Stimulated activated naive CD8-positive, alpha-beta T cell treated with anti-CD3 and anti-CD28 coated beads, Interleukin-15, Interleukin-2, amounts not matched to agents 100 ng/mL and 50 ng/mL, for 24 hours (primary cell): Measurements from ENCODE around the gene CIB1.
"Not testable (repeated sequence)": the region's sequence is repeated elsewhere in the genome, so short reads cannot be mapped to it uniquely, and the experiment has no call there.

Experiments used
- H3K27ac Mint-ChIP-seq: one replicate; pipeline ENCODE4 v1.8.0; 2021; ENCODE audit warnings: mild to moderate bottlenecking, mixed read lengths
- H3K27me3 Mint-ChIP-seq: one replicate; pipeline ENCODE4 v1.8.0; 2021; ENCODE audit warnings: mixed read lengths
- H3K36me3 Mint-ChIP-seq: one replicate; pipeline ENCODE4 v1.8.0; 2021; ENCODE audit warnings: low read depth, mixed read lengths
- H3K4me1 Mint-ChIP-seq: one replicate; pipeline ENCODE4 v1.8.0; 2021; ENCODE audit warnings: low read depth, mixed read lengths
- H3K4me3 Mint-ChIP-seq: one replicate; pipeline ENCODE4 v1.8.0; 2021; ENCODE audit warnings: mild to moderate bottlenecking, mixed read lengths
- H3K9me3 Mint-ChIP-seq: one replicate; pipeline ENCODE4 v1.8.0; 2021; ENCODE audit warnings: mixed read lengths

CIB1 gene

GRCh38 chr15:90201130-90201943 lies 32.4 kb downstream of the CIB1 start, which contains the start of gene SEMA4B:
Gene SEMA4B (plus strand): TSS chr15:90201330. CDS start chr15:90201579, 249 bp downstream.
- no peaks in the 10 kb centered on the region for H3K36me3 Mint-ChIP-seq

GRCh38 chr15:90200534-90201129 lies 33.1 kb downstream of the CIB1 start:
- Mint-ChIP-seq H3K9me3 (no peaks in the 10 kb centered on the region), H3K27ac (peak overlapping the region; percentile 76), H3K36me3 (no peaks in the 10 kb centered on the region), H3K27me3 (peaks cover 3% of the 10 kb centered on the region), H3K4me3 (peak overlapping the region; percentile 85), H3K4me1 (peaks cover 30% of the 10 kb centered on the region)

More at GRCh38 chr15:90201130-90201943, 32.4 kb downstream of the CIB1 start, which contains the start of gene SEMA4B:
- H3K4me3 Mint-ChIP-seq, result peak within 1 kb of the TSS; percentile 85
- peaks cover 3% of the 10 kb centered on the region for H3K27me3 Mint-ChIP-seq
- H3K9me3 Mint-ChIP-seq, result no peaks in the 10 kb centered on the region
- peaks cover 30% of the 10 kb centered on the region for H3K4me1 Mint-ChIP-seq
- peak within 1 kb of the TSS; percentile 76 for H3K27ac Mint-ChIP-seq

DNA sequence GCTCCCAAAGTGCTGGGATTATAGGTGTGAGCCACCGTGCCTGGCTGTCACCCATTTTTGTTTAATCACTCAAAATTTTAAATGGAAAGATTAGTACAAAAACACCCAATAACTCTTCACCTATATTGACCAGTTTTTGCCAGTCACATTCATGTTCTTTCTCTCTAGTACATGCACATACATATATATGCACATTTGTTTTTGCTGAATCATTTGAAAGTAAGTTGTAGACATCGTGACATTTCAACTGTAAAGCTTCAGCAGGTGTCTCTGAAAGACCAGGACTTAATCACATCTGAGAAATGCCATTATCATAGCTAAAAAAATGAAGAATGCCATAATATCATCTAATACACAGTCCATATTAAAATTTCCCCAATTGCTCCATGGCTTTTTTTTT lies 39.1 kb downstream of the CIB1 start:
- Mint-ChIP-seq H3K4me1 (peaks cover 39% of the 10 kb centered on the region), H3K36me3 (no peaks in the 10 kb centered on the region), H3K27me3 (no peaks in the 10 kb centered on the region), H3K9me3 (no peaks in the 10 kb centered on the region), H3K4me3 (no peak overlapping the region), H3K27ac (peak overlapping the region; percentile 14)

DNA sequence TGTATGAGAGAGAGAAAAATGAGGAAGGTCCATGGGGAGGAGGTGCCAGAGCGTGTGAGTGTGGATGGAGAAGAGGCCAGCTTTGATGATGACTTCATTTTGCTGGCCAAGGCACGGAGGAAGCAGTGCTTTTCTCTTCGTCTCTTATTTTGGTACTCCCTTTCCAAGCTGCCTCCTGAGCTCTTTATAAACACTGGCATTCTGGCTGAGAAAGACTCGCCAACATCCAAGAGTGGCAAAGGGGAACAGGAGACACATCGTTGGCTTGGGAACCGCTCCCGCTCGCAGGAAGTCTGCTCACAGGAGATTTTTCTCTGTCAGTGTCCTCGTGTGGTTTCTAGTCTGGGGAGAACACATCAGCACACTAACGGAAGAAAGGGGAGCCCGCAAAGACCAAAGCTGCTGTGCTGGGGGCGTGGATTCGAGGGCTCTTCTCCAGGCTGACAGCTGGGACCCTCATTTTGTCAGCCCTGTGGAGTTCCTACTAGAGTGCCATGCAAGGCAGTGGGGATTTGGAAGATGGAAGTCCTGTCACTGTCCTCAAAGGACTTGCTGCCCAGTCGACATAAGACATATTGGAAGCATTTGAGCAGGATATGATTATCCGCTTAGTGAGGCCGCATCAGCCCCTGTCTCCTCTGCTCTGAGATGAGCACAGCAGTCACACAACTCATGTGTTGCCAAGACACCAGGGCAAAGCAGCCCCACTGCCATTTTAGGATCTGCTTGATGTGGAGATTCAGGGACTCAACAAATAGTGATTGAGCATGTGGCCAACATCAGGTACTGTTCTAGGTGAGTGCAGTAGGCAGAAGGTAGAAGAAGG lies 40.6 kb downstream of the CIB1 start:
- H3K9me3 Mint-ChIP-seq, result no peaks in the 10 kb centered on the region
- H3K27me3 Mint-ChIP-seq, result no peaks in the 10 kb centered on the region

GRCh38 chr15:90191794-90192509 lies 41.8 kb downstream of the CIB1 start:
- Mint-ChIP-seq H3K27me3 (no peaks in the 10 kb centered on the region), H3K9me3 (no peaks in the 10 kb centered on the region), H3K27ac (peak overlapping the region; percentile 11), H3K4me1 (peaks cover 44% of the 10 kb centered on the region), H3K4me3 (peak overlapping the region; percentile 28), H3K36me3 (no peaks in the 10 kb centered on the region)

More for the DNA sequence above, 40.6 kb downstream of the CIB1 start:
- no peaks in the 10 kb centered on the region for H3K36me3 Mint-ChIP-seq
- peak overlapping the region; percentile 22 for H3K27ac Mint-ChIP-seq
- peak overlapping the region; percentile 44 for H3K4me3 Mint-ChIP-seq
- peaks cover 38% of the 10 kb centered on the region for H3K4me1 Mint-ChIP-seq

DNA sequence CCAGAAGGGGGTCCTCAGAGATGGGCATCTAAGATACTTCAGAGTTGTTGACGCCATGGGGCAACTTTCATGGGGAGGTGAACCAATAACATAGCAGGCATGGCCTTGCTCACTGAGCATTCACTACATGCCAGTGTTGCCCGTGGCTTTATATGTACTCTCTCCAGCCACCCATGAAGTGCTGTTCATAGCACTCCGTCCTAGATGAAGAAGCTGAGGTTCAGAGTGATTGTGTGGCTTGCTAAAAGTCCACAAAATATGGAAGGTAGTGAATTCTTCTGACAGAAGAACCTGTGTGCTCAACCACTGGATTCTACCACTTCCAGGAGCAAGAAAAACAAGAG lies 42.4 kb downstream of the CIB1 start:
- Mint-ChIP-seq H3K27ac (peak overlapping the region; percentile 11), H3K9me3 (no peaks in the 10 kb centered on the region), H3K36me3 (no peaks in the 10 kb centered on the region), H3K27me3 (no peaks in the 10 kb centered on the region), H3K4me3 (no peak overlapping the region), H3K4me1 (peaks cover 44% of the 10 kb centered on the region)

DNA sequence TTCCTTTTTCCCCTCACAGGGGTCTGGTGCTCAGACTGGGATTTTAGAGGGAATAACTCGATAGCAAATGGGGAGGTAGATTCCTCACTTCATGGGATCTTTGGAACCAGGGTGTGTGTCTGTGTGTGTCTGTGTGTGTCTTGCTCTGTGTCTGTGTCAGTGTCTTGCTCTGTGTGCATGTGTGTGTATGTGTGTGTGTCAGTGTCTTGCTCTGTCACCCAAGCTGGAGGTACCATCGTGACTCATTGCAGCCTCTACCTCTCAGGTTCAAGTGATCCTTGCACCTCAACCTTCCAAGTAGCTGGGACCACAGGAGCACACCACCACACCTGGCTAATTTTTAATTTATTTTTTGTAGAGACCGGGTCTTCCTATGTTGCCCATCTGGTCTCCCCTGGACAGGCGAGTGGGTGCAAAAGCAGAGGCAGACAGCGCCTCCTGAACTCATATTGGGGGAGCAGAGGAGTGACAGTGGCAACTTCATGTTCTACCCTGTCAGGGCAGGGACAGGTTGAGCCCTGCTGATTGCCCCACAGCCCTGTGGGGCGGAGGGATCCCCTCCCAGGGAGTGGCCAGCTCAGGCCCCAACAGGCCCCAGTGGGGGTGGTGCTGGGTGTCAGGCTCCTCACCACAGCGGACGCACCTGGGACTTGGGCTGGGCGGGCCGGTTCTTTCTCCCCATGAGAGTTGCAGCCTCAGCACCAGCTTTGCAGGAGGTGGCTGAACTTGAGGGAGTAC lies 43.0 kb downstream of the CIB1 start:
- Mint-ChIP-seq H3K4me1 (peaks cover 44% of the 10 kb centered on the region), H3K4me3 (no peak overlapping the region), H3K36me3 (no peaks in the 10 kb centered on the region), H3K27ac (no peak overlapping the region), H3K9me3 (no peaks in the 10 kb centered on the region), H3K27me3 (no peaks in the 10 kb centered on the region)

DNA sequence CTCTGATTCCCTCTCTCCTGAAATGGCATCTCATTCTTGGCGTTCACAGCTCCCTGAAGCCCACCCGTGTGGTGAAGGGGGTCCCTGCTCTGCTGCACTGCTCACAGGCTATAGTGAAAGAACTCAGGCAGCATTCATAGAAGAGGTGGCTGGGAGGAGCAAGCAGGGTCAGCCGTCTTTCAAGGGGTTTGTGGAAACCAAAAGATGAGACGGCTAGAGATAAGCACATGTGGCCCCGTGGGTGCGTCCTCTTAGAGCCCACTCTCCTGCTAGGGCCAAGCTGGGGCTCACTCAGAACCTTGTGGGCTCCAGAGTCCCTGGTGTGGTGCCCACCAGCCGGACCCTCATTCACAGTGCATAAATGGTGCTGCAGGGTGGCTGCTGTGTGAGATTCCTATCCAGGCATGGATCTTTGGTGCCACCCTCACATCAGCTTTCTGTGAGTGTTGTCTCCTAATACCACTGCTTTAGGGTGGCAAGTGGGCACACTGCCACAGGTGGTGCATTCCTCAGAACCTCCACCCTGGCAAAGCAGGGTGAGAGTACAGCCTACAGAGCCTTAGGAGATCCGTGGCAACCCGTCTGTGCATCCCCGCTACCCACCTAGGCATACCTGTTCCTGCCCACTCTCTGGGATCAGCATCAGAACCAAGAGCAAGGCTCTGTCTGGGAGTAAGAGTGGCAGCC lies 43.8 kb downstream of the CIB1 start:
- Mint-ChIP-seq H3K27ac (no peak overlapping the region), H3K36me3 (no peaks in the 10 kb centered on the region), H3K9me3 (no peaks in the 10 kb centered on the region), H3K27me3 (no peaks in the 10 kb centered on the region), H3K4me3 (no peak overlapping the region), H3K4me1 (peaks cover 50% of the 10 kb centered on the region)

DNA sequence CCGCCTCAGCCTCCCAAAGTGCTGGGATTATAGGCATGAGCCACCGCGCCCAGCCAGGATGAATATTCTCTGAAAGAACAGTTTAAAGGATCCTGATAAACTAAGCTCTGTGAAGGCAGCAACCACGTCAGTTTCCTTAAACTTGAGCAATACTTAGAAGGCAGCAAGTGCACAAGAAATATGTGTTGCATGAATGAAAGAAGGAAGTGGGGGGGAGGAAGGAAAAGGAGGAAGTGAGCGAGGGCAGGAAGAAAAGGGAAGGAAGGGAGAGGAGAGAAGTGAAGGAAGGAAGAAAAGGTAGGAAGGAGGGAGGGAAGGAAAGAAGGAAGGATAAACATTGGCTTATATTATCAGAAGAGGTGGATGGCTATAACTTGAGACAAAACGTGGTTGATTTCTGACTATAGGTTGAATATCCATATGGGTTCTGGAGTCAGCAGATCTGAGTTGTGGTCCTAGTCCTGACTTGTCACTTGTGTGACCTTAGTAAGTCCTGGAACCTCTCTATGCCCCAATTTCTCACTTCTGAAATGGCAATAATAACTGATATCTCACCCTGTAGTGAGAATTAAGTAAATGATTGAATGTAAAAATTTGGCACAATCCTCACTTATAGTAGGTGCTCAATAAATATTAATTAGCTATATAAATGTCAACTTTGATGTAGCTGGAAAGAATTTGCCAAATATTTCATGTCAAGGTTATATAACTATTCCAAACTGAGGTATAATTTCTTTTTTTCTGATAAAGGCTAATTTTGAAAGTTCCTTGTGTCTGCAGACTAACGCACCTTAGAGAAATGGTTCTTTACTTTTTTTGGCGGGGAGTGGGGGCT lies 44.6 kb downstream of the CIB1 start:
- H3K36me3 Mint-ChIP-seq, result no peaks in the 10 kb centered on the region
- H3K27me3 Mint-ChIP-seq, result no peaks in the 10 kb centered on the region
- peaks cover 47% of the 10 kb centered on the region for H3K4me1 Mint-ChIP-seq
- H3K27ac Mint-ChIP-seq, result no peak overlapping the region
- no peak overlapping the region for H3K4me3 Mint-ChIP-seq
- H3K9me3 Mint-ChIP-seq, result no peaks in the 10 kb centered on the region

DNA sequence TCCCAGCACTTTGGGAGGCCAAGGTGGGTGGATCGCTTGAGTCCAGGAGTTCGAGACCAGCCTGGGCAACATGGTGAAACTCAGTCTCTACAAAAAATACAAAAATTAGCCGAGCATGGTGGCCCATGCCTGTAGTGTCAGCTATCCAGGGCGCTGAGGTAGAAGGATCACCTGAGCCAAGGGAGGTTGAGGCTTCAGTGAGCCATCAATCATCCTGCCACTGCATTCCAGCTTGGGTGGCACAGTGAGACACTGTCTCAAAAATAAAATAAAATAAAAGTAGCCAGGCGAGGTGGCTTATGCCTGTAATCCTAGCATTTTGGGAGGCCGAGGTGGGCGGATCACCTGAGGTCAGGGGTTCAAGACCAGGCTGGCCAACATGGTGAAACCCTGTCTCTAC lies 45.7 kb downstream of the CIB1 start:
- H3K9me3 Mint-ChIP-seq, H3K36me3 Mint-ChIP-seq, H3K4me3 Mint-ChIP-seq, H3K27ac Mint-ChIP-seq, H3K27me3 Mint-ChIP-seq: not testable (repeated sequence)
- H3K4me1 Mint-ChIP-seq, result peaks cover 42% of the 10 kb centered on the region

DNA sequence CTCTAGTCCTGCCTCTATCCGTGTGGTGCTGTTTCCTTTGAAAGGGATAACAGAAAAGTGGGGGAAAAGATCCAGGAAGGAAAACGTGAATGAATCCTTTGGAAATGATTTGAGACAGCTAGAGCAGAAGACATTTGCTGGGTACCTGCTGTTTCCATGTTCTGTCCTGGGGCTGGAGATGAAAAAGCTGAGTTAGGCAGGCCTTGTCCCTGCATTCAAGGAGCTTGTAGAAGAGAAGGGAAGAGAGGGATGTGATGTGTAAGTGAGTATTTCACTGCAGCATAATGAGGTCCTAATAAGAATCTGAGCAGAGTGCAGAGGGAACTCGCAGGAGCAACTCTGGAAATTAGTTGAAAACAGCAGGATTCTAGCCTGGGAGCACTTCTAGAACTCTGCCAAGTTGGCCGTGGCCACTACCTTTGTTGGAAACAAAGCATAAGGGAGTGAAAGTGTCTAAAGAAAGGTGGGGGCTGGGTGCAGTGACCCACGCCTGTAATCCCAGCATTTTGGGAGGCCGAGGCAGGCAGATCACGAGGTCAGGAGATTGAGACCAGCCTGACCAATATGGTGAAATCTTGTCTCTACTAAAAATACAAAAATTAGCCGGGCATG lies 46.4 kb downstream of the CIB1 start:
- Mint-ChIP-seq H3K4me3 (no peak overlapping the region), H3K27ac (peak overlapping the region; percentile 8), H3K9me3 (no peaks in the 10 kb centered on the region), H3K36me3 (no peaks in the 10 kb centered on the region), H3K27me3 (no peaks in the 10 kb centered on the region), H3K4me1 (peaks cover 36% of the 10 kb centered on the region)

GRCh38 chr15:90184786-90185704 lies 48.7 kb downstream of the CIB1 start:
- Mint-ChIP-seq H3K27me3 (no peaks in the 10 kb centered on the region), H3K36me3 (no peaks in the 10 kb centered on the region), H3K4me3 (peak overlapping the region; percentile 83), H3K9me3 (no peaks in the 10 kb centered on the region), H3K27ac (peak overlapping the region; percentile 63), H3K4me1 (peaks cover 20% of the 10 kb centered on the region)
